Measurements from ENCODE around the gene OR4N2.

GRCh38 chr14:19823765-19824164, 20.2 kb downstream of the OR4N2 start:
- TF ChIP-seq CTCF (conservative IDR thresholded peaks at IDR 0.05 in 1 of 2, IDR thresholded peaks at IDR 0.05 in 1 of 2; ENCODE audit: low read depth in 1 of 2, low read length in 2 of 2) (no peak), EZH2 (IDR thresholded peaks at IDR 0.05; ENCODE audit: low read length, missing control alignments) (no peak)
